DMS79 treated with DMSO at 0.1 percent for 48 hours (cell line): Measurements from ENCODE around the gene VPS13C.

Source experiments
- DNase-seq: peaks from one replicate; lab custom pipeline; 2025; lab: John Stamatoyannopoulos, UW

Gene VPS13C

GRCh38 chr15:61853195-61853594, 207.1 kb downstream of the VPS13C start:
- DNase-seq, result no peak

DNA sequence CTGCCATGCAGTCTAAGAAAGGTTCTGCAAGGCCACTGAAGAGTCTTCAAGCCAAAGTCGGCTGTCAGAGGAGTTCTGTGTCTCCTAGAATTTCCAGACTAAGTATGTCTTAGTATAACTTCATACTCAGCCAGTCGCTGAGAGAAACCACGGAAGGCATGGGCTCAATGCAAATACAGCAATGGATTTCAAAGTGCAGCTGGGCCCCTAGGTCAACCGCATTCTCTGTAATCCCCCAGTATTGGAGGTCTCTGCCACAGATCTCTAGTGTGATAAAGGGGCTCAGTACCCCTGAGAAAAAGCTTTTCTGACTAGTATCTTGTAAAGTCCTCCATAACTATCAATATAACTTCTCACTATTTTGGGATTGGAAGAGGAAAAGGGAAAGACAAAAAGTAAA, 208.3 kb downstream of the VPS13C start:
- DNase-seq, result no peak

- DNase-seq, result no peak
Measured at GRCh38 chr15:61849447-61849846, 210.8 kb downstream of the VPS13C start.

GRCh38 chr15:61841466-61841865, 218.8 kb downstream of the VPS13C start:
- DNase-seq, result no peak

DNA sequence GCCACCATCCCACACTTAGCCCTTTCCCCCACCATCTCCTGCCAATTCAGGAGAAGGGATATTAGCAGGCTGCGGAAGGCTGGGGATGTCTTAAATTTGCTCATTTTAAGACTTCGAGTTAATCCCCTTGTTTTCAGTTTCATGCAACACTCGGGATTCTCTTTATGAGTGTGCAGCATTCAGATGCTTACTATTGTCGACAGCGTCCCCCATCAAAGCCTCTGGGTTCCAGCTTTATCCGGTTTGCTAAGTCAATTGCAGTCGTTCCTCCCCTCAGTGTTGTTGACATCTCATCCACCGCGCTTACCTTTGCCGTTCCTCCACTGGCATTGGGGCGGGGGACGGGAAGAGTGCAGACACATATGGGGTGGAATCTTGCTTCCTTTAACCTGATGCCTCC, 220.2 kb downstream of the VPS13C start:
- DNase-seq, result no peak

DNA sequence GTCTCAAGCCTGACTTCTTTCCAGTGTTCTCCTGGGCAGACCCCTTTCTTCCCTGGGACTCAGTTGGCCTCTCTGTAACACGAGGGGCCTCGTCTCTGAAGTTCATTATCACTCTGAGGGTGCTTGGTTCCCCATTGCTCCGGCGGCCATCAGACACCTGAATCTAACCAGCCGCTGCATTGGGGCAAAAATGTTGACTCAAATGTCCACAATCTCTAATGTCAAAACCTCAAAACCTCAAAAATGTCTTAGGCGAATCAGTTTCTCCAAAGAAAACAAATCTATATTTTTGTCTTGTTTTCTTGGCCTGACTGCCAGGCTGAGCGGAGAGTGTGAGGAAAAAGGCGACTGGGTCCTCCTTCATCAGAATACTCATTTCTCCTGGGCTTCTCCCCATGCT, 220.7 kb downstream of the VPS13C start:
- DNase-seq, result no peak

GRCh38 chr15:61835496-61836106, 224.6 kb downstream of the VPS13C start:
- peak; percentile 59 for DNase-seq

DNA sequence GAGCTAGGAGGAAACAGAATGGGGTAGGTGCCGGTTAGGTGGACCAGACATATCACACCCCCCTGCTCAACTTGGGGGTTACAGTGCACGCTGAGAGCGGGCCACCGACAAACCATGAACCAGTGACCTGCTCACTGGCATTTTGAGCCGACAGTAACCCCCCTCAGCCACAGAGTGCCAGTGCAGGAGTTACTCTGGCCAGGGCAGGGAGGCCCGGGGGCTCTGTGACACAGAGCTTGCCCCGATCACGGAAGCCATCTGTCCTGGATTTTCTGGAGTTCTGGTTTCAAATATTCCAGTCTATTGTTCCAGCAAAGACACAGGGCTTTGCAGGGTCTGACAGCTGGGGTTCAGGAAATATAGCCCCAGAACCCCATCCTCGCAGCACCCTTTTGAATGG, 225.2 kb downstream of the VPS13C start:
- peak; percentile 11 for DNase-seq

- DNase-seq, result peak; percentile 66
Measured at GRCh38 chr15:61834076-61834697, 226.1 kb downstream of the VPS13C start.

- no peak for DNase-seq
Measured at GRCh38 chr15:61832223-61832622, 228.0 kb downstream of the VPS13C start.

DNA sequence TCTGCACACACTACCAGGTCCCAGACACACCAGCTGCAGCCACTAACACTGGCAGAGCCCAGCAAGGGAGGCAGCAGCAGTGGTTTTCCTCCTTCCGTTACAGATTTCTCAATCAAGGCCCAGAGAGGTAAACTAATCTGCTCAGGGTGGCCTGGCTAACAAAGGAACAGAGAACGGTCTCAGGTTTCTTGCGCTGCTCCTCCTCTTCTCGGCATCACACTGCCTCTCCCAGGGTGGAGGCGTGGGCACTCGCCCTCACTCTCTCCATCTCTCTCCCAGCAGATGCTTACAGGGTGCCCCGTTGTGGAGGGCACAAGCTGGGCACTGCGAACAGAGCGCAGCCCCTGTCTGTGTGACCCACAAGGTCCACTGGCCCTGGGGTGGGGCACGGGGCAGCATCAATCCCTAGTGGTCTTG, 228.7 kb downstream of the VPS13C start:
- DNase-seq, result no peak

DNA sequence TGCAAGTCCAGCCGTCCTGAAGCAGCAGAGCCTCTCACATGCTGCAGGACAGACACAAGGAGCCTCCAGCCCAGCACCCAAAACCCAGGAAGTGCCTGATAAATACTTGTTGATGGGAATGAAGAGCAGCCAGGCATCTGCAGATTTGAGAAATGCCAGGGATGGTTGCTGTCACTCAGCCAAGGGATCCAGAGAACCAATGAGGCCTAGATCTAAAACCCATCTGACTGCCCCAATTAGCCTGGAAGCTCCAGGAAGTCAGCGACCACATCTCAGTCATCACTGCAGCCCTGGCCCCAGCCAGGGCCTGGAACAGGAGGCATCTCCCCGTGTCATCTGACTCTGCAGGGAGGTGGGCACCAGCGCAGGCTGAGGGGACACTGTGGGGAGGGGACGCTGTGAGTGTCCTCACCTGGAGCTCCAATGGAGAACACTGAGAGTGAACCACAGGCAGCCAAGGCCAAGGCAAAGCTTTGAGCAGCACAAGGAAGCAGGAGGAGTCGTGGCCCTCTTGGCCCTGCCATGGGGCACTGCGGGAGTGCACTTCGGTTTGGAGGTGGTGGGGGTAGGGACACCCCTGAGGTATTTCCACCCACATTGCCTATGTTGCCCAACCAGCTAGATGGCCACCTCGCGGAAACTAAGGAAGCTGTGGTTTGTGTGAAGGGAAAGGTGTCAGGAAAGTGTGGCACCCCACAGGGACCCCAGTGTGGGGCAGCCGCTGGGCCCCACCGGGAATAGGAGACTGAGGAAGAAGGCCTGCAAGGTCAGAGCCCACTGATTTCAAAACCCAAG, 229.5 kb downstream of the VPS13C start:
- no peak for DNase-seq

DNA sequence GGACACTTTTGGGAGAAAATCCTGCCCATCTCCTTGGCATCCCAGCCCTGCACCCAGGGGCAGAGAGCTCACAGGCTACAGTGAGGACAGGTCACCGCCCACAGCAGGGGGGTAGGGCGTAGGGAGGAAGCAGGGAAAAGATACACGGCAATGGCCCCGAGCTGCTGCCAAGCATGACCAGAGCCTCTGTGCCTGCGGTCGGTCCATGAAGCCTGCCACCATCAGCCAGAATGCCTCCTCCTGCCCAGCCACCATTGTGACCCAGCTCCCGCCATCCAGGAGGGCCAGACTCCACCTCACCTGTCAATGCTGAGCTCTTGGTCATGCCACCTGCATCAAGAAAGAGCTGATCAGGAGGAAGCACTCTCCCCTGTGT, 230.7 kb downstream of the VPS13C start:
- DNase-seq, result no peak

GRCh38 chr15:61828860-61829513, 231.3 kb downstream of the VPS13C start:
- DNase-seq, result no peak

DNA sequence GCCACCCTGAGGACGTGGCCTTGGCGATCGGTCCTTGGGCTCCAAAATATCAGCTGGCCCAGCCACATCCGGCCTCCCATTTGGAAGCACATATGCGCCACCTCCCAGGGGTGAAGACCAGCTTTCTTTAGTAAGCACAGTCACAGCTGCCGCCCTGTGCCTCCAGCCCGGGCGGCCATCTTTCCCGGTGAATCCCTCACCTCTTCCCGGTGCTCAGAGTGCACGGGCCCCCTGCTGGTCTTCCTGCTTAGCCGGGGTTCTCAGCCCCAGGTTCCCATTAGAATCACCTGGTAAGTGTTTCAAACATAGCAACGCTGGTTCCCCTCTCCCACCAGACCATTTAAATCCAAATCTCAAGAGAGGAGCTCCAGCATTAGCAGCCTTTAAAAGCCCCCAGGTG, 232.2 kb downstream of the VPS13C start:
- no peak for DNase-seq

GRCh38 chr15:61827131-61827530, 233.1 kb downstream of the VPS13C start:
- DNase-seq, result no peak

DNA sequence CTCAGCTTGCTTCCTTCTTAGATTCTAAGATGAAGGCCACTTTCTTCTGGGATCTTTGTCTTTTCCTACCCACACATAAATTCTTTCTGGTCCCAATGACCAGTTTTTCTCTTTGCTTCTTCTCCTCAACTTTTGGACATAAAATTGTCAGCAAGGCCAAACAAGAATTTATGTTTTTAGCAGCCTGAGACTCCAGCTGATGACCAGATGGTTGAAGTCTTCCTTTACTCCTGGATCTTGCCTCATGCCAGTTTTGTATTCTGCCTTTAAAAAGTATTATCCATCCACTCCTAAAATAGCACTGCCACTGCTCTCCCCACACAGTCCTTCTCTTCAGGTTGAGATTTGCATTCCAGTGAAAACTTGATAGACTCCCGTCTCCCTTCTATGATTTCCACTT, 236.0 kb downstream of the VPS13C start:
- DNase-seq, result no peak

DNA sequence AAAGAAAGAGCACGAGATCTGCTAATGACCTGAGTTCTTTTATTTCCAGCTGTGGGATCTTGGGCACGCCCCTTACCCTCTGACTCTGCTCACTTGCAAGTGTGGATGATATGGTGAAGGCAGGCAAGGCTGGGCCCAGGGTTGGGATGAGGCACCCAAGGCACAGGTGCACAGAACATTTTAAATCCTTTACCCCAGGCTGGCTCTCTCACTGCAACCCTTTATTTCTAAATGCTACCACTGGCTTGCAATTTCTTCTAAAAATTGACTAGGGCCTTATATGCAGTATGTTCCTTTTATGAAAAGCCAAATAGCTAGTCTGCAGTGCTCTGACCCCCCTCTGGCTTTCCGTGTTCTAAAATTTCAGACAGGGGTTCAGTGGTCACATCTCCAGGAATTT, 237.7 kb downstream of the VPS13C start:
- DNase-seq, result no peak

- DNase-seq, result no peak
Measured at GRCh38 chr15:61820951-61821350, 239.3 kb downstream of the VPS13C start.

GRCh38 chr15:61820212-61820611, 240.0 kb downstream of the VPS13C start:
- DNase-seq, result no peak

- no peak for DNase-seq
Measured at GRCh38 chr15:61819386-61819785, 240.9 kb downstream of the VPS13C start.

DNA sequence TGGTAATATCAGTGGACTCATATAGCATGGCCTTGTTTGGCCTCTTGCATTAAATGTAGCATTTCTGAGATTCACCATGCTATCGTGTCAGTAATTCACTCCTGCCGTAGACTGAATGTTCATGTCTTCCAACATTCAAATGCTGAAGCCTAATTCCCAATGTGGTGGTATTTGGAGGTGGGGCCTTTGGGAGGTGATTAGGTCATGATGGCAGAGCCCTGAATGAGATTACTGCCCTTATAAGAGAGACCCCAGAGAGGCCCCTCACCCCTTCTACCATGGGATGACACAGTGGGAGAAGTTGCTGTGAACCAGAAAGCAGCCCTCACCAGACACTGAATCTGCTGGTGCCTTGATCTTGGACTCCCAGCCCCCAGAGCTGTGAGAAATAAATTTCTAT, 241.4 kb downstream of the VPS13C start:
- no peak for DNase-seq

- no peak for DNase-seq
Measured at GRCh38 chr15:61816856-61817255, 243.4 kb downstream of the VPS13C start.
